Mesothelial cell of epicardium (in vitro differentiated cells): Measurements from ENCODE around the gene USP17L18. TPM values are rescaled to one million over a fixed set of nuclear protein-coding genes. Genes with fewer than 3 reads are reported as not detected.
"Not testable (repeated sequence)": the region's sequence is repeated elsewhere in the genome, so short reads cannot be mapped to it uniquely, and the experiment has no call there.

Experiments used
- DNase-seq, 2 experiments: peaks; one replicate each; pipeline ENCODE4 v3.0.0; 2021; ENCODE audit warnings: low spot score in 2 of 2; ENCODE audit not compliant: unreplicated experiment in 2 of 2
- H3K27ac Mint-ChIP-seq: 2 replicates; pipeline ENCODE4 v1.8.0; 2021; ENCODE audit warnings: mixed read lengths
- H3K27me3 Mint-ChIP-seq: 2 replicates; pipeline ENCODE4 v1.8.0; 2021; ENCODE audit warnings: low read depth, mixed read lengths
- H3K36me3 Mint-ChIP-seq: 2 replicates; pipeline ENCODE4 v1.8.0; 2021; ENCODE audit warnings: mixed read lengths
- H3K4me1 Mint-ChIP-seq: 2 replicates; pipeline ENCODE4 v1.8.0; 2021; ENCODE audit warnings: mixed read lengths
- H3K4me3 Mint-ChIP-seq: 2 replicates; pipeline ENCODE4 v1.8.0; 2021; ENCODE audit warnings: mild to moderate bottlenecking, moderate library complexity, mixed read lengths
- H3K9me3 Mint-ChIP-seq: 2 replicates; pipeline ENCODE4 v1.8.0; 2021; ENCODE audit warnings: mixed read lengths
- total RNA-seq: library from RNA; stranded (reverse); gene quantifications from 3 replicates; pipeline ENCODE4 v1.2.1, GENCODE V29; 2021

USP17L18 gene
- total RNA-seq, 1 donor from 2014 or later: not detected

GRCh38 chr4:9267319-9267718 lies 18.9 kb downstream of the USP17L18 start, which contains the start of gene USP17L22:
TSS of gene USP17L22 (plus strand) at chr4:9267619. CDS start at chr4:9267619, 0 bp downstream.
- not testable (repeated sequence) for H3K4me3 Mint-ChIP-seq, H3K9me3 Mint-ChIP-seq, DNase-seq, H3K27ac Mint-ChIP-seq, H3K27me3 Mint-ChIP-seq, H3K36me3 Mint-ChIP-seq, H3K4me1 Mint-ChIP-seq

DNA sequence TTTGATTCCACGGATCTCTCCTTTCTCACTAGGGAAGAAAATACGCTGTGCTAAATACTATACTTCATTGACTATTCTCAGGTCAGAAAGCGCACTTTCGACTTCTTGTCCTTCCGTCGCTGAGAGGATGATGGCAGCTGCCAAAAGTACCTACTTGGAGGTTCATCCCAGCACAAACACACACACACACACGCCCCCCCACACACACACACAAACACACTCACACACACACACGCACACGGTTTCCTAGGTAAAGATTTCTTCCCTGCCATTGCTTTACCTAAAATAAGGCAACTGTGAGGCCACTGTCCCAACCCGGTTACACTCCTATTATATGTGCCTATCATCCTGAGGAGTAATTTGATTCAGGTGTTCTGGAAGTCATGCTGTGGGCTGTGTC lies 23.3 kb downstream of the USP17L18 start:
- H3K4me3 Mint-ChIP-seq, H3K27me3 Mint-ChIP-seq, H3K36me3 Mint-ChIP-seq, H3K4me1 Mint-ChIP-seq, H3K27ac Mint-ChIP-seq, H3K9me3 Mint-ChIP-seq: not testable (repeated sequence)
- peak; percentile 40 to 43 for DNase-seq

Other genes starting within 250 kb of the USP17L18 start
- gene FAM90A26, start 78.2 kb upstream of the USP17L18 start, total RNA-seq: not detected in 3 replicates
- gene USP17L10, start 38.0 kb upstream of the USP17L18 start, total RNA-seq: not detected in 3 replicates
- gene USP17L11, start 33.2 kb upstream of the USP17L18 start, total RNA-seq: 0.14 TPM in 1 of 3 replicates, not detected in the others
- not detected in 3 replicates for gene USP17L12, start 28.5 kb upstream of the USP17L18 start, total RNA-seq
- not detected in 3 replicates for gene USP17L13, start 23.7 kb upstream of the USP17L18 start, total RNA-seq
- gene USP17L15, start 14.2 kb upstream of the USP17L18 start, total RNA-seq: 0.16 TPM in 1 of 3 replicates, not detected in the others
- not detected in 3 replicates for gene USP17L17, start 4.8 kb upstream of the USP17L18 start, total RNA-seq
- not detected in 3 replicates for gene USP17L19, start 4.7 kb downstream of the USP17L18 start, total RNA-seq
- gene USP17L20, start 9.5 kb downstream of the USP17L18 start, total RNA-seq: not detected in 3 replicates
- gene USP17L21, start 14.2 kb downstream of the USP17L18 start, total RNA-seq: not detected in 3 replicates
- gene USP17L22, start 19.0 kb downstream of the USP17L18 start, total RNA-seq: not detected in 3 replicates
- not detected in 3 replicates for gene USP17L24, start 76.5 kb downstream of the USP17L18 start, total RNA-seq
- gene USP17L25, start 81.3 kb downstream of the USP17L18 start, total RNA-seq: not detected in 3 replicates
- gene USP17L26, start 86.0 kb downstream of the USP17L18 start, total RNA-seq: not detected in 3 replicates
- gene USP17L5, start 90.8 kb downstream of the USP17L18 start, total RNA-seq: not detected in 3 replicates
- not detected in 3 replicates for gene USP17L27, start 95.5 kb downstream of the USP17L18 start, total RNA-seq
- gene USP17L28, start 100.3 kb downstream of the USP17L18 start, total RNA-seq: not detected in 3 replicates
- not detected in 3 replicates for gene USP17L29, start 105.0 kb downstream of the USP17L18 start, total RNA-seq
- not detected in 3 replicates for gene USP17L30, start 114.5 kb downstream of the USP17L18 start, total RNA-seq
- not detected in 3 replicates for gene DEFB131A, start 195.8 kb downstream of the USP17L18 start, total RNA-seq